ENCODE measurements around the gene HIVEP3.
A peak's percentile ranks its signal among the peaks of the same experiment; 100 is the strongest.

HIVEP3 gene

DNA sequence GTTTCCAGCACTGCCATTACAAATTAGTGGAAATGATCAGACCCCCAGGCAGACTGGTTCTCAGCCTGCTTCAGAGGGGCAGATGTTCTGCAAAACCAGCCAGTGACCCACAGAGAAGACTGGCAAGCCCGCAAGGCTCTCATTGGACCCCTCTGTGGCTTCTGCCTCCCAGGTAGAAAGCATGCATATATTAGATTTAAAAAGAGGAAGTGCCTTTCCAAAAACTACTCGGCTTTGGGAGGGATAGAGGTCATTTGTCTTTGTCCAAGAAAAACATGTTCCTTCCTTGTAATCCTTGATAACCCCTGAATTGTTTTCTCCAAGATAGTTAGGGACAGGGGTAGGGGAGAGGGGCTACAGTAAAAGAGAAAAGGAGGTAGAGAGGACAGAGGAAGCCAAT is 11.8 kb downstream of the HIVEP3 start:
- no peak for DNase-seq (ENCODE audit: low read depth)
- TF ChIP-seq, protein P1, sequence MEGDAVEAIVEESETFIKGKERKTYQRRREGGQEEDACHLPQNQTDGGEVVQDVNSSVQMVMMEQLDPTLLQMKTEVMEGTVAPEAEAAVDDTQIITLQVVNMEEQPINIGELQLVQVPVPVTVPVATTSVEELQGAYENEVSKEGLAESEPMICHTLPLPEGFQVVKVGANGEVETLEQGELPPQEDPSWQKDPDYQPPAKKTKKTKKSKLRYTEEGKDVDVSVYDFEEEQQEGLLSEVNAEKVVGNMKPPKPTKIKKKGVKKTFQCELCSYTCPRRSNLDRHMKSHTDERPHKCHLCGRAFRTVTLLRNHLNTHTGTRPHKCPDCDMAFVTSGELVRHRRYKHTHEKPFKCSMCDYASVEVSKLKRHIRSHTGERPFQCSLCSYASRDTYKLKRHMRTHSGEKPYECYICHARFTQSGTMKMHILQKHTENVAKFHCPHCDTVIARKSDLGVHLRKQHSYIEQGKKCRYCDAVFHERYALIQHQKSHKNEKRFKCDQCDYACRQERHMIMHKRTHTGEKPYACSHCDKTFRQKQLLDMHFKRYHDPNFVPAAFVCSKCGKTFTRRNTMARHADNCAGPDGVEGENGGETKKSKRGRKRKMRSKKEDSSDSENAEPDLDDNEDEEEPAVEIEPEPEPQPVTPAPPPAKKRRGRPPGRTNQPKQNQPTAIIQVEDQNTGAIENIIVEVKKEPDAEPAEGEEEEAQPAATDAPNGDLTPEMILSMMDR (IDR thresholded peaks at IDR 0.05; ENCODE audit: insufficient read depth, low read depth, low read length, missing control alignments), result no peak
- H3K4me3 ChIP-seq (ENCODE audit: low read depth, low read length), result no peak overlapping the region

DNA sequence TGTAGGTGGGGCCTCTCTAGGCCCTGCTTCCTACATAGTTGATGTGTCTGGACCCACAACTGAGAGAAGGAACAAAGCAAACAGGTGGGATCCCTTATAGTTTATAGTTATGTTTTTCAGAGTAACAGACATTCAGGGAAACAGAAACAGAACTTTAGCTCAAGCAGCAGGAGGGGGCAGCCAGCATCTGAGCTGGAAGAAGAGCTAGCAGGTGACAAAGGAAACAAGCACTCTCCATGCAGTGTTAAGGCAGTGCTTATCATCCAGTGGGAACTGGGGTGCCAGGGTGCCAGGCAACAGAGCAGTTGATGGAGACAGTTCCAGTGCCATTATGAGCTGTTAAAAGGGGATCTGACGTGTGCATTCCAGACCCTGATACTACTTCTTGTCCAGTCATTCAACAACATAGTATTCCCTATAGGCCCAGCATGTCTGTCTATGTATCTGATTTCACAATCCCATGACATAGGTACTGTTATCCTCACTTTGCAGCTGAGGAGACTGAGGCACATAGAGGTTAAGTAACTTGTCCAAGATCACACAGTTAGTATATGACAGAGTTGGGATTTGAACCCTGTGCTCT is 13.5 kb downstream of the HIVEP3 start:
- DNase-seq (ENCODE audit: low read depth), result peak; percentile 24
- TF ChIP-seq, protein P1 (IDR thresholded peaks at IDR 0.05; ENCODE audit: insufficient read depth, low read depth, low read length, missing control alignments), result no peak
- H3K4me3 ChIP-seq (ENCODE audit: low read depth, low read length), result no peak overlapping the region

DNA sequence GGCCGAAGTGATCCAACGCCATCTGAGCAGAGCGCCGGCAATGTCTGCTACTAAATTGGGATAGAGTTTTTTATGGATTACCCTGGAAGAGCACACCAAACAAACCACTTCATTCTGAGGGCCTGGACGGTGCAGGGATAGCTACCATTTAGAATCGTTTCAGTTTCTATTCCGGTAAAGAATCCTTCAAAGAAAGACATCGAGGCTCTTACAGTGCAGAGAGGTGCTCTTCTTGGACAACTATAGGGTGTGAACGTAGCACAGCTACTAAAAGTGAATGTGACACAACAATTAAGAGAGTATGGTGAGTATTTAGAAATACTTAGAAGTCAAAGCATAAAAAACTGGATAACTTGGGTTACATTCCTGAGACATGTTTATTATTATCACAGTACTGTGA is 16.1 kb downstream of the HIVEP3 start:
- TF ChIP-seq, protein P1 (IDR thresholded peaks at IDR 0.05; ENCODE audit: insufficient read depth, low read depth, low read length, missing control alignments), result no peak
- H3K4me3 ChIP-seq (ENCODE audit: low read depth, low read length), result no peak overlapping the region
- no peak for DNase-seq (ENCODE audit: low read depth)

DNA sequence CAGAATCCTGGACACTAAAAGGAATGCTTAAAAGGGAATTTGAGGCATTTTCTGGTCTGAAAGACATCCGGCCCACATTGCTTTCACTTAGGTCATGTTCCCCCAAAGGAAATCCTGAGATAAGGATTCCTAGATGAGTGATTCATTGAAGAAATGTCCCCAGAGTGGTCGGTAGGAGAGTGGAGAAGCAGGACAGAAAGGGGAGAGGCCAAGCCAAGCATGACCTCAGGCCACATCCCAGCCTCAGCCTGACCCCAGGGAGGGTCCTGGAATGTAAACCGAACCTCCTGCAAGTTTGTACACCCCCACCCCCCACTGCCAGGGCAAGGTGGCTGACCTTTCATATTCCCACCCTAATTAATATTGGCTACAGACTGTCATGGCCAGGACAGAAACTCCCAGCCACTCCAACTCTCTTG is 16.6 kb downstream of the HIVEP3 start:
- TF ChIP-seq, protein P1 (IDR thresholded peaks at IDR 0.05; ENCODE audit: insufficient read depth, low read depth, low read length, missing control alignments), result no peak
- no peak for DNase-seq (ENCODE audit: low read depth)
- H3K4me3 ChIP-seq (ENCODE audit: low read depth, low read length), result no peak overlapping the region

DNA sequence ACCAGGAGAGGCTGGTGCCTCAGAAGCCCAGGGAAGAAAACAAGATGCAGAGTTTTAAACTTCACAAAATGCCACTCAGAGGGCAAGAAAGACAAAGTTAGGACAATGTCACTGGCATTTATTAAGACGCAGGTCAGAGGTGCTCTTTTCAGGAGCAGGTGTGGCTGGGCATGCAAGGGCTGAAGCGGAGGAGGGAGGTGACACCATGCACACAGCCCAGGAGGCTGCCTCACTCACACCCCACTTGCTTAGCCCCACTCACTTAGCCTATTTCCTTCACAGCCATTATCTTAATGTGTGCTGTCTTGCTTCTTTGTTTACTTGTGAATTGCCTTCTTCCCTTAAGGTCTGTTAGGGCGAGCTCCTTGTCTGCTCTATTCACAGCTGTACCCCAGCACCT is 17.2 kb downstream of the HIVEP3 start:
- DNase-seq (ENCODE audit: low read depth), result no peak
- TF ChIP-seq, protein P1 (IDR thresholded peaks at IDR 0.05; ENCODE audit: insufficient read depth, low read depth, low read length, missing control alignments), result no peak
- no peak overlapping the region for H3K4me3 ChIP-seq (ENCODE audit: low read depth, low read length)

DNA sequence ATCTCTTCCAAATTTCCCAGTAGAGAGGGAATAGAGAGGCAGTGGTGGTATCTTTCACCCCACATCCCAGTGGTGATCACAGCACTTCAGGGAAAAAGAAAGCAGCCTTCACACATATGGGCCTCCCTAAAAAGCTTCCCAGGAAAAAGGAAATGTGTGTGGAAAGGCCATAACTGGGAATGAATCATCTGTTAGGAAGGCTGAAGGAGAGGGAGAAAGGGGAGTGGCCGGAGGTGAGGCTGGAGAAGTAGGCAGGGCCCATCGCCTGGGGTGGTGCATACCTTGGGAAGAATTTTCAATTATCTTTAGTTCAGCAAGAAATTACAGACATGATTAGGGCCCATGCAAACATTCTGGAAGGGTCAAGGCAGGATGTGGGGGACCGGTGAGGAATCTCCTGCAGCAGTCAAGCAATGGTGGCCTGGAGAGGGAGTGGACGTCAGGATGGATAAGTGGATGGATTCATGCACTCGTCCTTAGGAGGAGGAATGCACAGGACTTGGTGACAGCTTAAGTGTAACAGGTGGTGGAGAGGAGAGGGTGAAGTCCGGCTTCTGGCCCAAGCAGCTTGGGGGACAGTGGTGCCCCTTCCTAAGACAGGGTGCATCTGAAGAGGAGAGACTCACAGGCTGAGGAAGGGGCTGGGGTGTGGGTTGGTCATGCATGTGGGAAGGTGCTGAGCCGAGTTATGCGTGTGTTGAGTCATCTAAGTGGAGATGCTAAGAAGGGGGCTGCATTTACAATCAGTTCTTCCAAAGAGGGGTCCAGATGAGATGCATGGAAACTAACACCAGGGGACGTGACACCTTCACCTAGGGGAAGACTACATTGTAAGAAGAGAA is 17.9 kb downstream of the HIVEP3 start:
- H3K4me3 ChIP-seq (ENCODE audit: low read depth, low read length), result no peak overlapping the region
- DNase-seq (ENCODE audit: low read depth), result no peak
- TF ChIP-seq, protein P1 (IDR thresholded peaks at IDR 0.05; ENCODE audit: insufficient read depth, low read depth, low read length, missing control alignments), result no peak

Data from GM12865 (cell line).